ENCODE measurements around the gene CCDC187.

GRCh38 chr9:136310273-136311030, 6.6 kb upstream of the CCDC187 start:
- TF ChIP-seq CTCF (conservative IDR thresholded peaks at IDR 0.05): no peak
- TF ChIP-seq EZH2 (IDR thresholded peaks at IDR 0.05; ENCODE audit: low read depth): no peak
